ENCODE measurements around the gene PEX14.

Gene PEX14

GRCh38 chr1:10444795-10445397 lies 29.9 kb upstream of the PEX14 start:
- no peaks in the 10 kb centered on the region for H3K36me3 ChIP-seq
- H3K27me3 ChIP-seq, result no peaks in the 10 kb centered on the region
- no peak overlapping the region for H3K4me3 ChIP-seq (ENCODE audit: low read depth in 1 of 2, low read length in 1 of 2)
- TF ChIP-seq, protein P1, sequence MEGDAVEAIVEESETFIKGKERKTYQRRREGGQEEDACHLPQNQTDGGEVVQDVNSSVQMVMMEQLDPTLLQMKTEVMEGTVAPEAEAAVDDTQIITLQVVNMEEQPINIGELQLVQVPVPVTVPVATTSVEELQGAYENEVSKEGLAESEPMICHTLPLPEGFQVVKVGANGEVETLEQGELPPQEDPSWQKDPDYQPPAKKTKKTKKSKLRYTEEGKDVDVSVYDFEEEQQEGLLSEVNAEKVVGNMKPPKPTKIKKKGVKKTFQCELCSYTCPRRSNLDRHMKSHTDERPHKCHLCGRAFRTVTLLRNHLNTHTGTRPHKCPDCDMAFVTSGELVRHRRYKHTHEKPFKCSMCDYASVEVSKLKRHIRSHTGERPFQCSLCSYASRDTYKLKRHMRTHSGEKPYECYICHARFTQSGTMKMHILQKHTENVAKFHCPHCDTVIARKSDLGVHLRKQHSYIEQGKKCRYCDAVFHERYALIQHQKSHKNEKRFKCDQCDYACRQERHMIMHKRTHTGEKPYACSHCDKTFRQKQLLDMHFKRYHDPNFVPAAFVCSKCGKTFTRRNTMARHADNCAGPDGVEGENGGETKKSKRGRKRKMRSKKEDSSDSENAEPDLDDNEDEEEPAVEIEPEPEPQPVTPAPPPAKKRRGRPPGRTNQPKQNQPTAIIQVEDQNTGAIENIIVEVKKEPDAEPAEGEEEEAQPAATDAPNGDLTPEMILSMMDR (IDR thresholded peaks at IDR 0.05), result no peak
- no peak overlapping the region for H3K27ac ChIP-seq
- H3K4me1 ChIP-seq (ENCODE audit: control insufficient read depth in 1 of 2, insufficient read depth in 1 of 2, low read depth in 1 of 2, low read length in 1 of 2), result no peaks in the 10 kb centered on the region
- no peaks in the 10 kb centered on the region for H3K9me3 ChIP-seq

DNA sequence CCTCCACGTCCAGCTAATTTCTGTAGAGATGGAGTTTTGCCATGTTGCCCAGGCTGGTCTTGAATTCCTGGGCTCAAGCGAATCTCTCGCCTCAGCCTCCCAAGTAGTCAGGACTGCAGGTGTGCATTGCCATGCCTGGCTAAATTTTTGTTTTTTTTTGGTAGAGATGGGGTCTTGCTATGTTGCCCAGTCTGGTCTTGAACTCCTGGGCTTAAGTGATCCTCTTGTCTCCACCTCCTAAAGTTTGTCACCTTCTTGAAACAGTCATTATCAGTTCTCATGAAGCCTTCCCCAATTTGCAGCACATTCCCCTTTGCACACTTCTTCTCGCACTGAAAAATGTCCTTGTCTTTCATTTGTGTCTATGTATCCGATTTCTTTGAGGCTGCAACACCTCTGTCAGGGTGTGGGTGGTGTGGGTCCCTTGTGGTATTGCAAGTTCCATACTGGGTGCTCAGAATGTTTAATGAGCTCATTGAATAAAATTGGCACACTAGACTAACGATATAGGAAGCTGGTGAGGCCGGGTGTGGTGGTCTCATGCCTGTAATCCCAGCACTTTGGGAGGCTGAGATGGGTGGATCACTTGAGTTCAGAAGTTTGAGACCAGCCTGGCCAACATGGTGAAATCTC lies 27.8 kb upstream of the PEX14 start:
- TF ChIP-seq, protein P1 (IDR thresholded peaks at IDR 0.05), result no peak

GRCh38 chr1:10449751-10450150 lies 25.0 kb upstream of the PEX14 start, which contains the start of gene CORT:
Gene CORT, plus strand, starts transcription at chr1:10450031. Its CDS starts 193 bp downstream, at chr1:10450224.
- Histone ChIP-seq H3K4me3 (ENCODE audit: low read depth in 1 of 2, low read length in 1 of 2) (no peak within 1 kb of the TSS), H3K36me3 (no peaks in the 10 kb centered on the region), H3K9me3 (no peaks in the 10 kb centered on the region), H3K27ac (no peak within 1 kb of the TSS), H3K27me3 (peaks cover 22% of the 10 kb centered on the region), H3K4me1 (ENCODE audit: control insufficient read depth in 1 of 2, insufficient read depth in 1 of 2, low read depth in 1 of 2, low read length in 1 of 2) (no peaks in the 10 kb centered on the region)
- TF ChIP-seq, protein P1 (IDR thresholded peaks at IDR 0.05), result no peak

More for the DNA sequence above, 27.8 kb upstream of the PEX14 start:
- H3K27ac ChIP-seq, result no peak overlapping the region
- H3K27me3 ChIP-seq, result peaks cover 20% of the 10 kb centered on the region
- no peak overlapping the region for H3K4me3 ChIP-seq (ENCODE audit: low read depth in 1 of 2, low read length in 1 of 2)
- H3K9me3 ChIP-seq, result no peaks in the 10 kb centered on the region
- no peaks in the 10 kb centered on the region for H3K4me1 ChIP-seq (ENCODE audit: control insufficient read depth in 1 of 2, insufficient read depth in 1 of 2, low read depth in 1 of 2, low read length in 1 of 2)
- H3K36me3 ChIP-seq, result no peaks in the 10 kb centered on the region

DNA sequence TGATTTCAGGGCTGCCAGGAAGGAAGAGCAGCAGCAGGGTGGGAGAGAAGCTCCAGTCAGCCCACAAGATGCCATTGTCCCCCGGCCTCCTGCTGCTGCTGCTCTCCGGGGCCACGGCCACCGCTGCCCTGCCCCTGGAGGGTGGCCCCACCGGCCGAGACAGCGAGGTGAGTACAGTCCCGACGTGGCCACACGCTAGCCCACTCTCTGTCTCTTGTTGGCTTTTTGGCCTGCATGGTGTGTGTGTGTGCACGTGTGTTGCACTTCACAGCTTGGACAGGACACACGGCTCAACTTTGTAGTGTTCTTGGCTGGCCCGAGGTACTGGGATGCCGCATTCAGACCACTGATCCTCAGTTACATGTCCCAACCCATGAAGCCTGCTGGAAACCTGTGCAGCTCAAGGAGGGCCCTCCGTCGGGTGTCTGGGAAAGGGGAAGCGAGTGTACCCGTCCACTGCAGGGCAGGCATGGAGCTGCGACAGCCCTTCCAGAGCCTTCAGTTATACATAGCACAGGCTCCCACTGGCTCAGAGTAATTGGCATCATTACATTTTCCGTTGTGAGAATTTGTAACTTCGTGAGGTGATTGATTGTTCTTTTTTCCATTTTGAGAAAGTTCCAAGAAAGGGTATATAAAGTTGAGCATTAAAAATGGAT lies 24.5 kb upstream of the PEX14 start:
- peaks cover 22% of the 10 kb centered on the region for H3K27me3 ChIP-seq
- TF ChIP-seq, protein P1 (IDR thresholded peaks at IDR 0.05), result no peak
- no peaks in the 10 kb centered on the region for H3K4me1 ChIP-seq (ENCODE audit: control insufficient read depth in 1 of 2, insufficient read depth in 1 of 2, low read depth in 1 of 2, low read length in 1 of 2)
- H3K27ac ChIP-seq, result no peak overlapping the region
- no peak overlapping the region for H3K4me3 ChIP-seq (ENCODE audit: low read depth in 1 of 2, low read length in 1 of 2)
- no peaks in the 10 kb centered on the region for H3K36me3 ChIP-seq
- no peaks in the 10 kb centered on the region for H3K9me3 ChIP-seq

GRCh38 chr1:10450836-10451235 lies 23.9 kb upstream of the PEX14 start:
- H3K36me3 ChIP-seq, result no peaks in the 10 kb centered on the region
- TF ChIP-seq, protein P1 (IDR thresholded peaks at IDR 0.05), result no peak
- no peak overlapping the region for H3K4me3 ChIP-seq (ENCODE audit: low read depth in 1 of 2, low read length in 1 of 2)
- no peak overlapping the region for H3K27ac ChIP-seq
- peaks cover 22% of the 10 kb centered on the region for H3K27me3 ChIP-seq
- H3K9me3 ChIP-seq, result no peaks in the 10 kb centered on the region
- H3K4me1 ChIP-seq (ENCODE audit: control insufficient read depth in 1 of 2, insufficient read depth in 1 of 2, low read depth in 1 of 2, low read length in 1 of 2), result no peaks in the 10 kb centered on the region
